Loucy (cell line): ENCODE measurements around the gene ACD.

Source experiments
- CTCF ChIP-seq: fragments of 200-600 bp; sonication (generic); conservative IDR thresholded peaks from 2 replicates; pipeline ENCODE4 v1.5.1; 2014; ENCODE audit warnings: mild to moderate bottlenecking, antibody characterized with exemption, low read length
- EZH2phosphoT487 ChIP-seq: fragments of 200-600 bp; IDR thresholded peaks from 2 replicates; pipeline ENCODE4 v1.6.1; 2018; ENCODE audit warnings: antibody characterized with exemption, mild to moderate bottlenecking, moderate library complexity, borderline replicate concordance

- TF ChIP-seq CTCF: no peak
- no peak for TF ChIP-seq EZH2phosphoT487
These were observed 44.0 kb upstream of the ACD start for GRCh38 chr16:67704110-67704509.
